ENCODE results near the gene HNRNPUL2.
"Not testable (repeated sequence)": the region's sequence is repeated elsewhere in the genome, so short reads cannot be mapped to it uniquely, and the experiment has no call there.

HNRNPUL2 gene

GRCh38 chr11:62705880-62706849, 21.1 kb downstream of the HNRNPUL2 start:
- peak; percentile 90 to 91 for DNase-seq (ENCODE audit: extremely low read depth in 1 of 2, low read depth in 1 of 2)

- no peak for DNase-seq (ENCODE audit: extremely low read depth in 1 of 2, low read depth in 1 of 2)
These were observed 21.8 kb downstream of the HNRNPUL2 start for GRCh38 chr11:62705413-62705812.

DNA sequence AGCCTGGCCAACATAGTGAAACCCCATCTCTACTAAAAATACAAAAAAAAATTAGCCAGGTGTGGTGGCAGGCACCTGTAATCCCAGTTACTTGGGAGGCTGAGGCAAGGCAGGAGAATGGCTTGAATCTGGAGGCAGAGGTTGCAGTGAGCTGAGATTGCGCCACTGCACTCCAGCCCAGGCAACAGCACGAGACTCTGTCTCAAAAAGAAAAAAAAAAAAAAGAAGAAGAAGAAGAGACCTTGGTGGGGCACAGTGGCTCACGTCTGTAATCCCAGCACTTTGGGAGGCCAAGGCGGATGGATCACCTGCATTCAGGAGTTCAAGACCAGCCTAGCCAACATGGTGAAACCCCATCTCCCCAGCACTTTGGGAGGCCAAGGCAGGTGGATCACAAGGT, 23.3 kb downstream of the HNRNPUL2 start:
- DNase-seq (ENCODE audit: extremely low read depth in 1 of 2, low read depth in 1 of 2): not testable (repeated sequence)

DNA sequence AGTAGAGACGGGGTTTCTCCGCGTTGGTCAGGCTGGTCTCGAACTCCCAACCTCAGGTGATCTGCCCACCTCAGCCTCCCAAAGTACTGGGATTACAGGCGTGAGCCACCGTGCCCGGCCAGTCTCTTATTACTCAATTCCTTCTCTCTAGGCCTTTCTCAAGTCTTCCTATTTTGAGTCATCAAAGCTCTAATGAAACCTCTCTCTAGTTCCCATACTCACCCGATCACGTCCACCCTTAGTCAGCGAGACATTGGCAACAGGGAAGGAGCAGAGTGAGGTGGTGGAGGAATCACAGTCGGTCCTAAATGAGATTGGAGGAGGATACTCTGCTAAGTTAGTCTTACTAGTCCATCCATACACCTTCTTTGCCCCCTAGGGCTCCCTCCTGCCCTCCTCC, 25.0 kb downstream of the HNRNPUL2 start:
- no peak for DNase-seq (ENCODE audit: extremely low read depth in 1 of 2, low read depth in 1 of 2)

- DNase-seq (ENCODE audit: extremely low read depth in 1 of 2, low read depth in 1 of 2): peak in 1 of 2 donors; percentile 63
These were observed 32.6 kb downstream of the HNRNPUL2 start for GRCh38 chr11:62694455-62695167.

DNA sequence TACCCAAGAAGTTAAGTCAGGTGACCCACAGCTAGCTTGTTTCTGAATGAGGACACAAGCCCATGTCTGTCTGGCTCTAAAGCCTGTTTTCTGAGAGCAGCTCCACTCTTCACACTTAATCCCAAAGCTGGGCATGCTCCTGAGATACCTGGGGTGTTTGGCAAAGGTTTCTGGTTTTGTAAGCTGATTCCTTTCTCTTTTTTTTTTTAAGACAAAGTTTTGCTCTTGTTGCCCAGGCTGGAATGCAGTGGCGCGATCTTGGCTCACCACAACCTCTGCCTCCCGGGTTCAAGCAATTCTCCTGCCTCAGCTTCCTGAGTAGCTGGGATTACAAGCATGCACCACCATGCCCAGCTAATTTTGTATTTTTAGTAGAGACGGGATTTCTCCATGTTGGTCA, 33.6 kb downstream of the HNRNPUL2 start:
- not testable (repeated sequence) for DNase-seq (ENCODE audit: extremely low read depth in 1 of 2, low read depth in 1 of 2)

DNA sequence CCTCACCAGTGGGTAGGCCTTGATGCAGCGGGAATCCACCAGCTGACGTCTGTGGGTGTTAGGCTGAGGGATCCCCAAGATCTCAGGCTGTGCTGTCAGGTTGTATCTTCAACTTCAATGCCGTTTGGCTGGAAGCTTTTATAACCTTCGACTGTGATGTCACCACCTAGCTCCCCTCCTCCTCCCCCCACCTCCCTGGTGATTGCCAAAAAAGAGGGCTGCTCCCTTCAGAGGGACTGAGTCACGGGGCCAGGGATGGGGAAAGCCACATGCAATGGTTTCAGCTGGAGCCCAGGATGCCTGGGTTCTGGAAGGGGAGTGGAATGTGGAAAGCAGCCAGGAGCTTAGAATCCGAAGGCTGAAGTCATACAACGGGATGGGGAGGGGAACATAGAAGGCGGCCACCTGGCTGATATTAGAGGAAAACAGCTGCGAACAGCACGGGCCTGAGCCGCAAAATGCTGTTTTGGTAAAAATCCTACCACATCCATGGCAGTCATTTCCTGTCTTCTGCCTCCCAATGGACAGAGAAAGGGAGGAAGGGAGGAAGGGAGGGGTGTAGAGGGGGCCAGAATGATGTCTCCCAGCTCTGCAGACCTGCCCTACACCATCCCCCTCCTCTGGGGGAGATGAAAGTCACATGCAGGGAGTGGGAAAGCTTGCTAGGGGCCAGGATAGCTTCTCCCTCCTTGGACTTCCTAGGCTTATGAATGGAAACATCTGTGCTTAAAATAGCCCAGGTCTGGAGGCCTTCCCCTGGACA, 37.7 kb downstream of the HNRNPUL2 start, which contains the start of gene LRRN4CL:
TSS of gene LRRN4CL (minus strand) at position 110 of the 763 bp plus-strand sequence. CDS start 1,022 bp downstream, outside the sequence.
- DNase-seq (ENCODE audit: extremely low read depth in 1 of 2, low read depth in 1 of 2): no peak

GRCh38 chr11:62688491-62688890, 38.8 kb downstream of the HNRNPUL2 start:
- no peak for DNase-seq (ENCODE audit: extremely low read depth in 1 of 2, low read depth in 1 of 2)

DNA sequence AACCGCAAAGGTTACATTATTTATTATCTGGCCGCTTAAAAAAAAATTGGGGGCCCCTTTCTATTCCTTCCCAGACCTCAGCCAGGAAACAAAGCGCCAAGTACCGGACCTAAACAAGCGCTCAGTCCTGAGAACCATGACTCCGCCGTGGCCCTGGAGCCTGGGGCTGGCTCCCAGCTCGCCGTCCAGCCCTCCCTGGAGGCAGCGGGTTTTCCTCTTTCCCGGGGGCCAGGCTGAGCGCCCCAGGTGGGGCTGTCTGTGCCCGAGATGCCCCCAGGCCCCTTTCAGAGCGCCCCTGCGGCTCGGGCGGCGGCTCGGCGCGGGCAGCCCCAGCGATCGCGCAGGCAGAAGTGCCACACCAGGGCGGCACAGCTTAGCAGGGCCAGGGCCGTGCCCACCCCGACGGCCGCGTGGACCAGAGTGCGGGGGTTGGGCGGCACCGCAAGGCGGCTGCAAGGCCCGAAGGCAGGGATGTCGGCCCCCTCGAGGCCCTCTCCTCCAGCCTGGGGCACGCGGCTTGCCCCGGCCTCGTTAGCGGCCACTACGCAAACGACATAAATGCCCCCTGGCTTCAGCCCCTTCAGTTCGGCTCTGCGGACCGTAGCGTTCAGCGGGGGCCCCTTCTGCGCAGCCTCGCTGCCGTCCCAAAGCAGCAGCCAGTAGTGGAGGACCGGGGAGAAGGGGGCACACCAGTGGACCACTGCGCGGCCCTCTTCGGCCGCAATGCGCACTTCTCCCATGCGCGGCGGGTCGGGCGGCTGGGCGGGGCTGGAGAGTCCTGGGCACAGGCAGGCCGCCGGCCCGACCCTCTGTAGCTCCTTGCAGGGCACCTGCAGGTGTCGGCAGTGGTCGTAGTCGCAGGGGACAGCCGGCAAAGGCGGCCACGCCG, 39.5 kb downstream of the HNRNPUL2 start:
- no peak for DNase-seq (ENCODE audit: extremely low read depth in 1 of 2, low read depth in 1 of 2)

GRCh38 chr11:62682518-62682917, 44.7 kb downstream of the HNRNPUL2 start:
- DNase-seq (ENCODE audit: extremely low read depth in 1 of 2, low read depth in 1 of 2): no peak

DNA sequence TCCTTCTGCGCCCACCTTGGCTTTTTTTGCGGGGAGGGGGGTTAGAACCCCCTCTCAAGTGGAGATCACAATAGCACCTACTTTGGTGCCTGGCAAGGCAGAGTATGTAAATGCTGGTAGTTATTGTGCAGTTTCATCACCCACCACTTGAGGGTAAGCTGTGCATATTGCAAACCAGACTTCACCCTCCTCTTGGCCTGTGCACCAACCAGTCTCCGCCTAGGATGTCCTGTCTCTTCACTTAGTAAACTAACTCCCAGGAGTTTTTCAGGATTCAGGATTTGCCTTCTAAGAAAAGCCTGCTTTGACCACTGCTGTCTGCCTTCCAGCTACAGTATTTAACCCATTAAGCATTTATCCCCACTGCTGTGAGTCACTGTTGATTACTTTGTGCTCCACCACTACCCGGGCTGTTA, 46.4 kb downstream of the HNRNPUL2 start:
- DNase-seq (ENCODE audit: extremely low read depth in 1 of 2, low read depth in 1 of 2): no peak

GRCh38 chr11:62678770-62679696, 48.2 kb downstream of the HNRNPUL2 start, which contains the start of gene UBXN1:
UBXN1 (minus strand) TSS chr11:62679073; CDS start chr11:62678923, 150 bp downstream.
- peak; percentile 76 to 86 for DNase-seq (ENCODE audit: extremely low read depth in 1 of 2, low read depth in 1 of 2)

GRCh38 chr11:62678433-62678769, 48.9 kb downstream of the HNRNPUL2 start:
- DNase-seq (ENCODE audit: extremely low read depth in 1 of 2, low read depth in 1 of 2): no peak

DNA sequence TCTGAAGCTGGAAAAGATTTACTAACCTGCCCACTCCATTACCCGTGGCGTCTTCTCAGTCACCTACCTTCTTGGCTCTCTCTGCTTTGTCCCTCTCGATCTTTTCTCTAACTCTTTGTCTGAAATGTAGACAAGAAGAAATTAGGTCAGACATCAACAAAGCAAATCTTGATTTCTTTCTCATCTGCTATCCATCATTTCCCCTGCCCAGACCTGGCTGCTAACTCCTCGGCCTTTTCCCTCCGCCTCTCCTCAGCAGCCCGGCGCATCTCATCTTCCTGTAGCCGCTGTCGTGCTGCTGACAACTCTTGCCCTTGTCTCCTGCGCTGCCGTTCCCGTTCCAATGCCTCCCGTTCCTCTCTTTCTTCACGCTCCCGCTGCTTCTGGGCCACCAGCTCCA, 49.5 kb downstream of the HNRNPUL2 start:
- DNase-seq (ENCODE audit: extremely low read depth in 1 of 2, low read depth in 1 of 2): no peak

- DNase-seq (ENCODE audit: extremely low read depth in 1 of 2, low read depth in 1 of 2): no peak
These were observed 50.1 kb downstream of the HNRNPUL2 start for GRCh38 chr11:62677156-62677555.

- no peak for DNase-seq (ENCODE audit: extremely low read depth in 1 of 2, low read depth in 1 of 2)
These were observed 50.6 kb downstream of the HNRNPUL2 start for GRCh38 chr11:62676698-62677097.

GRCh38 chr11:62675415-62675814, 51.8 kb downstream of the HNRNPUL2 start:
- DNase-seq (ENCODE audit: extremely low read depth in 1 of 2, low read depth in 1 of 2): not testable (repeated sequence)

- no peak for DNase-seq (ENCODE audit: extremely low read depth in 1 of 2, low read depth in 1 of 2)
These were observed 54.1 kb downstream of the HNRNPUL2 start for GRCh38 chr11:62673196-62673525.

Measured in stimulated activated CD8-positive, alpha-beta memory T cell treated with anti-CD3 and anti-CD28 coated beads, Interleukin-7, amount 100 ng/mL, for 48 hours (primary cell).